Measurements from ENCODE around the gene PLIN1. TPM values are rescaled to one million over a fixed set of nuclear protein-coding genes. Genes with fewer than 3 reads are reported as not detected.

The PLIN1 gene
- total and polyA plus RNA-seq, 9 of the 15 experiments (the other 6 are each of a cell fraction or from before 2014, with no cell fraction given) = not detected

GRCh38 chr15:89628806-89629715 is 50.1 kb downstream of the PLIN1 start:
- POLR2A ChIA-PET = interaction anchor here (0.5 to 1.0 kb wide), 5 partner anchors 8 to 1724 kb away, joined by 3 to 4 read pairs (median 3); no protein-coding TSS in a partner anchor
- H3K36me3 ChIP-seq (ENCODE audit: control insufficient read depth, insufficient read depth, low read length) = peaks cover 81% of the 10 kb centered on the region

More at GRCh38 chr15:89628806-89629715, 50.1 kb downstream of the PLIN1 start:
- in situ Hi-C loops (cut with MboI) = no loop called here
- H4K20me1 ChIP-seq (replicated peaks; ENCODE audit: control insufficient read depth, insufficient read depth, low read length) = no peaks in the 10 kb centered on the region
- 89% methylated on average over 15 of the region's 30 CpGs for WGBS (ENCODE audit: insufficient coverage, low coverage, missing lambda C conversion rate)
- no peaks in the 10 kb centered on the region for H3K9me1 ChIP-seq (ENCODE audit: control insufficient read depth, insufficient read depth, low read length)
- H3K4me2 ChIP-seq (ENCODE audit: insufficient read depth, low read length) = no peak overlapping the region
- DNase-seq (ENCODE audit: extremely low read depth in 1 of 4, low spot score in 3 of 4) (peak in 2 of 4 experiments; percentile 11 to 13), FAIRE-seq (no peak), ATAC-seq (no peak)
- BruUV-seq (replicated peaks) = no TSS peak
- H3K4me1 ChIP-seq (replicated peaks in 1 of 2; ENCODE audit: control insufficient read depth in 2 of 2, insufficient read depth in 2 of 2, low read length in 2 of 2) = no peaks in the 10 kb centered on the region; a peak in 1 of 5 replicates
- no peaks in the 10 kb centered on the region for H3K79me2 ChIP-seq (ENCODE audit: control insufficient read depth, insufficient read depth, low read length)
- H3K9ac ChIP-seq (ENCODE audit: insufficient read depth in 1 of 2, low read depth in 2 of 2, low read length in 2 of 2) = no peak overlapping the region
- intact Hi-C loops (cut with micrococcal nuclease) = no loop called here
- H2AFZ ChIP-seq (ENCODE audit: low read depth, low read length) = no peak overlapping the region
- H3K9me3 ChIP-seq (replicated peaks; ENCODE audit: control insufficient read depth, insufficient read depth, low read depth, low read length) = peaks cover 5% of the 10 kb centered on the region; the same call in 1 of the 2 replicates
- H3K27me3 ChIP-seq (ENCODE audit: control insufficient read depth in 2 of 2, insufficient read depth in 2 of 2, low read length in 2 of 2) = no peaks in the 10 kb centered on the region
- H3K4me3 ChIP-seq = no peak overlapping the region
- CTCF ChIA-PET (ENCODE audit: low intra/inter-chr PET ratio) = no interaction called here
- H3K27ac ChIP-seq (ENCODE audit: extremely low read depth, low read depth, low read length) = no peak overlapping the region
- TF ChIP-seq LCOR (CRISPR knock-in tag; IDR thresholded peaks at IDR 0.05) = no peak
- no peak for TF ChIP-seq ZNF253 (CRISPR knock-in tag; conservative IDR thresholded peaks at IDR 0.05)
- no peak for TF ChIP-seq MIER1 (IDR thresholded peaks at IDR 0.05; ENCODE audit: low read depth)
- TF ChIP-seq ZNF282 (CRISPR knock-in tag; IDR thresholded peaks at IDR 0.05) = no peak
- TF ChIP-seq MAZ (CRISPR knock-in tag; conservative IDR thresholded peaks at IDR 0.05 in 1 of 2, IDR thresholded peaks at IDR 0.05 in 1 of 2) = no peak
- TF ChIP-seq HNRNPLL (IDR thresholded peaks at IDR 0.05; ENCODE audit: low read depth, low read length, poor library complexity, severe bottlenecking) = no peak
- TF ChIP-seq ZBTB33 (CRISPR knock-in tag; IDR thresholded peaks at IDR 0.05) = peak; percentile 22; the same call in 1 of the 2 replicates
- TF ChIP-seq ZKSCAN8 (CRISPR knock-in tag; IDR thresholded peaks at IDR 0.05) = no peak
- no peak for TF ChIP-seq TCF15 (CRISPR knock-in tag; IDR thresholded peaks at IDR 0.05)
- TF ChIP-seq SRSF3 (IDR thresholded peaks at IDR 0.05; ENCODE audit: insufficient read depth, low read length) = no peak
- TF ChIP-seq SRSF9 (IDR thresholded peaks at IDR 0.05; ENCODE audit: borderline replicate concordance, low read depth, low read length) = no peak
- TF ChIP-seq EP400 (IDR thresholded peaks at IDR 0.05) = no peak
- no peak for TF ChIP-seq KDM4B (IDR thresholded peaks at IDR 0.05; ENCODE audit: borderline replicate concordance in 2 of 2, low read depth in 1 of 2)
- peak; percentile 59; the same call in 1 of the 2 replicates for TF ChIP-seq POLR2G (IDR thresholded peaks at IDR 0.05; ENCODE audit: low read depth, low read length)
- TF ChIP-seq ZNF436 (CRISPR knock-in tag; IDR thresholded peaks at IDR 0.05) = no peak
- no peak for TF ChIP-seq ESRRA (IDR thresholded peaks at IDR 0.05; ENCODE audit: borderline replicate concordance, low read depth)
